Measurements from ENCODE around the gene EFCAB6. TPM values are rescaled to one million over a fixed set of nuclear protein-coding genes. Genes with fewer than 3 reads are reported as not detected.

Gene EFCAB6
- total RNA-seq, 1 donor from 2014 or later = 1.5 TPM

DNA sequence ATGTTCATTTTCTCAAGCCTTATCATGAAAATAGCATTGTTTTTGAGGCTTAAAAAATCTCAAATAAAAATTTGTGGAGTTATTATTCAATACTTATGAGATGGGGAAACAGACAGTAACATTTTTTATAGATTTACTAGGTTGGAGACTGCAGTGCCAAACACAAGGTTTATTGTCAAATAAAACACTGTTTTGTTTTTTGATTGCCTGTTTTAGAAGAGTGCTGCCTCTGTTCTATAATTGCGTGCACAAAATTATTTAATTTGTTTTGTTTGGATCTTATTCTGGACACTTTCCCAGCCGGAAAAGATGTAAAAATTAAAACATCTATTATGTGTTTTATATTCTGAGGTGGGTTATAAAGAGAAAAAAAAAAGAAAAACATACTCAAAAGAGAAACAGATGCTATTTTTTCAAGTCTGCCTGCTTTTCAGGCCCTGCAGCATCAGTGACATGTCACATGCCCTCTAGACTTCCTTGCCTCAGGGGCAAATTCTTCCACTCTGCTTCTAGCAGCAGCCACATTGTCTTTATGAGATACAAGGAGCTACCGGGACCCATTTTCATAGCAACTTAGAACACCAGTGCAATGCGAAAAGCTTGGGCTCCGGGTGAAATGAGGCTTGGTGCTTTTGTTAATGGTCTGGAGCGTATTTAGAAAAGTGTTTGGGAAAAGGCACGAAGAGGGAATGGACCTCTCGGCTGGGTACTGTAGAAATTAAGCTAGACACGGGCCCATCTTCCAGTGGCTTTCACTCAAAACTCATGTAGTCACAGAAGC lies 77.5 kb downstream of the EFCAB6 start:
- no peak for DNase-seq

DNA sequence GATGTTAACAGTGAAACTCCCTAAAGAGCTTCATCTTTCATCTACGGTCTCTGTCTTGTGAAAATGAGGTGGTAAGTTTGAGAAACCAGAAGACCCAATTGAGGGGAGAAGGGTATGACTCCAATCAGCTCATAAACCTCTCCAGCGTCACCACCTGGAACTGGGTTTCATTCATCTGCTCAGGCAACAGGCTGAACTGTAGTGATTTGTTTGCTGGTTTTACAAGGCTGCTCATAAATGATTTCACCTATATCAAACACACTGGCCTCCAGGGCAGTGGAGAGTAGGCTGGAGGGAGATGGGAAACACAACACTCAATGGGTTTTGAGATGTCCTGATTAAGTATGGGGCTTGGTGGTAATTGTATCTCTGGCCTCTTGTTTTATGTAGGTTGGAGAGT lies 79.0 kb downstream of the EFCAB6 start:
- ATAC-seq (no peak), DNase-seq (no peak)

More for the DNA sequence above, 77.5 kb downstream of the EFCAB6 start:
- intact Hi-C loops (cut with micrococcal nuclease) = no loop called here
- ATAC-seq = no peak

DNA sequence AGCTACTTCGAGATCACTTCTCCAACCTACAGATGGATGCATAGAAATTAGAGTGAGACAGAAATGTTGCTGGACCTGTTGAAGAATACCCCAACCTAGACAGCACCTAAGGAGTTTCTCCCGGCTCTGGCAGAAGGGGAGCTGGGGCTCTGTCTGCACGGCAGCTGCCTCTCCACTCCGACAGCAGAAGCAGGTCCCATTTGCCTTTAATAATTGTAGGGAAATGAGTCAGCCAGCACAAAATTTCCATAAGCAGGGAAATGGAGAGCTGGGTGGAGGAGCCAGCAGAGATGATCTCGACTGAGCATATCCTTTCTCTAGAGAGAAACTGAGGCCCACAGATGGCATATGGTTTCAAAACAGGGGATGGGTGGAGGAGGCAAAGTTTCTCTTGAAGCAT lies 80.1 kb downstream of the EFCAB6 start:
- intact Hi-C loops (cut with micrococcal nuclease) = no loop called here
- no peak for ATAC-seq
- no peak for DNase-seq

More for the DNA sequence above, 79.0 kb downstream of the EFCAB6 start:
- intact Hi-C loops (cut with micrococcal nuclease) = no loop called here

DNA sequence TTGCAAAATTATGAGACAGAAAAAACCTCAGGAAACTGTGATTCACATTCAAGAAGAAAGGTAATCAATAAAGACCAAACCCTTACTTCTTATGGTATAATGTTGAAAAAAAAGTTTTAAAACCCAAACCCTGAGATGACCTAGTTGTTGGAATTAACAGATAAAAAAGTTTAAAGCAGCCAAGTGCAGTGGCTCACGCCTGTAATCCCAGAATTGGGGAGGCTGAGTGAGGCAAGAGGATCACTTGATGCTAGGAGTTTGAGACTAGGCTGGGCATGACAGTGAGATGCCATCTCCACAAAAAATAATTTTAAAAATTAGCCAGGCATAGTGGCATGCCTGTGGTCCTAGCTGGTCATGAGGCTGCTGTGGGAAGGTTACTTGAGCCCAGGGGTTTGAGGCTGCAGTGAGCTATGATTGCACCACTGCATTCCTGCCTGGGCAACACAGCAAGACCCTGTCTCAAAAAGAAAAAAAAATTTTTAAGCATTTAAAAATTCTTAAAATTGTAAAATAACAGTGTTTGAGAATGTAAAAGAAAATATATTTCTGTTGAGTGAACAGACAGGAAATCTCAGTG lies 85.1 kb downstream of the EFCAB6 start:
- ATAC-seq (peak; percentile 60), DNase-seq (no peak)
- intact Hi-C loops (cut with micrococcal nuclease) = no loop called here

DNA sequence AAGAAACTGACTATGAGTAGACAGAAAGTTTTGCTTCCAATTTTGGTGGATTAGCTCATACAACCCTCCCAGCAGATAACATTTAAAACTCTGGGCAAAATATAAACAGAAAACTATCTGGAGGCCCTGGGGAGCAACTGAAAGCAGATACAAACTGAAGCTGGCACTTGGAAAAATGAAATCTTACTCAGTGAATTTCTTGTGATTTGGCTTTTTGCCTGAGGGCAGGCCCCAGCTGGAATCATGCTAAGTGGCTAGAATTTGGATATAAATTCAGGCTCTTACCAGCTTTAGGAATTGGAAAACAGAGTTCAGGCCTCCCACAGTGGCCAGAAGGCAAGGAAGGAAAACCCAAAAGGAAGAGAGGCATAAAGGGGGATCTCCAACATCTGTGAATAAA lies 85.8 kb downstream of the EFCAB6 start:
- intact Hi-C loops (cut with micrococcal nuclease) = no loop called here
- ATAC-seq (peak; percentile 85), DNase-seq (no peak)

DNA sequence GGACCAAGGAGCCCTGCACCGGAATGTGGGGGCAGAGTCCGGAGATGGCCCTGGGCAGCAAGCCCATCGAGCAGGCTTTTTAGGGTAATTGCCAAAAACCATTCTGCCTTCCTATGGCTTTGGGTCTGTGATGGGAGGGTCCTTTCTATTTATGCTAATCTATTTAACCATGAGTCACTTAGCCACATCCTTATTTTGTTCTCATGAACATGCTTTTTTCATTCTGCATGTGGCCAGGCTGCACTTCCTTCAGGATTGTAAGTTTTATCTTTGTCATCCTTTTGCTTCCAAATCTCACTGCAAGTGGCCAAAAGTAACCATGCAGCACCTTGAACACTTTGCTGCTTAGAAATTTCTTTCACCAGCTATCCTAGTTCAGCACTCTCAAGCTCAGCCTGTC lies 88.3 kb downstream of the EFCAB6 start:
- intact Hi-C loops (cut with micrococcal nuclease) = no loop called here
- ATAC-seq = no peak
- no peak for DNase-seq

DNA sequence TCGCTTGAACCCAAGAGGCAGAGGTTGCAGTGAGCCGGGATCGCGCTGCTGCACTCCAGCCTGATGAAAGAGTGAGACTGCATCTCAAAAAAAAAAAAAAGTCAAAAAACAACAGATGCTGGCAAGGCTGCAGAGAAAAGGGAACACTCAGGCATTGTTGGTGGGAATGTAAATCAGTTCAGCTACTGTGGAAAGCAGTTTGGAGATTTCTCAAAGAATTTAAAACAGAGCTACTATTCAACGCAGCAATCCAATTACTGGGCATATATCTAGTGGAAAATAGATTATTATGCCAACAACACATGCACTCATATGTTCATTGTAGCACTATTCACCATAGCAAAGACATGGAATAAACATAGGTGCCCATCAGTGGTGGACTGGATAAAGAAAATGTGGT lies 89.7 kb downstream of the EFCAB6 start:
- ATAC-seq (no peak), DNase-seq (no peak)
- intact Hi-C loops (cut with micrococcal nuclease) = no loop called here

DNA sequence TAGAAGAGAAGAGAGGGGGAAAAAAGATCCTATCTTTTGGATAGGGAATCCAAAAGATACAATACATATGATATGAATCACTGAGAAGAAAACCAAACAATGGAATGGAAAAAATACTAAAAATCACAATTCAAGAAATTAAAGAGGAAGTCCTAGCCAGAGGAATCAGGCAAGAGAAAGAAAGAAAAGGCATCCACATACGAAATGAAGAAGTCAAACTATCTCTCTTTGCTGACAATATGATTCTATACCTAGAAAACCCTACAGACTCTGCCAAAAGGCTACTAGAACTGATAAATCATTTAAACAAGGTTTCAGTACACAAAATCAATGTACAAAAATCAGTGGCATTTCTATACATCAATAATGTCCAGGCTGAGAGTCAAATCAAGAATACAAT lies 91.4 kb downstream of the EFCAB6 start:
- intact Hi-C loops (cut with micrococcal nuclease) = no loop called here
- ATAC-seq (no peak), DNase-seq (no peak)

DNA sequence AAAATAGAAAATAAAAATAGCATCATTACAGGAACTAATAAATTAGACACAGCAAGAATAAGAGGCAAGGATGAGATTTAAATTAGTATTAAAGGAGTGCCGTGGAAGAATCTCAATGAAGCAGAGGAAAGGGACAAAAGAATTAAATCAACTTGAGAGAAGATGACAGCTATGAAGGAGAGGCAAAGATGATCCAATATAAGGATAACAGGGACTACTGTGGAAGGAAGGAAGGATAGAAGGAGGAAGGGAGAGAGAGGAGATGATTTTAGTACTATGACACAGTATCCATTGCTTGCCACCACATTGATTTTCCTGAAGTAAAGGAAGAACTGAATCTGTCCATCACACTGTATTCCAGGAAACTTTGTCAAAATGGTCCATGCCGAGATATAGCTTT lies 98.0 kb downstream of the EFCAB6 start:
- intact Hi-C loops (cut with micrococcal nuclease) = loop anchor here (5.0 kb wide), 1 partner anchor 337 kb away; no protein-coding TSS in a partner anchor
- no peak for ATAC-seq
- DNase-seq = no peak

DNA sequence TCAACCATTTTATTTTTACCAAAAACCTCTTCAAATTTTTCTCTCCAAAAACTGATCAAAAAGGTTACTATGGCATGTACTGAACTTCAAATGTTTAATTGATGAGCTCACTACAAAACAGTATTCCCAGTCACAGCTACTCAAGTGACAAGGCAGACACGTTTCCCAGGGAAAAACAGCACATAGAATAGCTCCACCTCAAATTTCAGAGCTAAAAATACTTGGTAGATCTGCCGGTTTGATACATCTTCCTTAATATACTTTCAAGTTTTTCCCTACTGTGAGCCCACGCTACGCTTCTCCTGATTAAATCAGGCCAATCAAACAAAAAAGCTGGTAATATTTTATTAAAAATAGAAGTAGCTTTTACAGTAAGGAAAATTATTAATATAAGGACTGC lies 100.4 kb downstream of the EFCAB6 start:
- no peak for DNase-seq
- intact Hi-C loops (cut with micrococcal nuclease) = loop anchor here (5.0 kb wide), 1 partner anchor 334 kb away; no protein-coding TSS in a partner anchor
- ATAC-seq = no peak

DNA sequence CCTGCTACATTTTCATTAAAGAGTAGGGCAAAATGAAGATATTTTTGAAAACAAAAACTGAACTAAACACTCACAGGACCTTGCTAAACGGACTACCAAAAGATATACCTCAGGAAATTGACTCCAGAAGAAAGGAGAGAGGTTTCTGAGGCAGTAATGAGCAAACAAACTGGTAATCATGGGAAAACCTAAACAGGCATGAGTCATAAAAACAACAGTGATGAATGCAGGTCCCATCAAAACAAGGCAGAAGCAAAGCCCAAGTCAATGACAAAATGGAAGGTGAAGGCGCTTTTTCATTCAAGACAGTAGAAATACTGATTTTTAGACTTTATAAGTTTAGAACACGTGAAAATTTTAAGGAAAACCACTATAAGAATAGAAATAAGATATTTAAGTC lies 104.5 kb downstream of the EFCAB6 start:
- intact Hi-C loops (cut with micrococcal nuclease) = no loop called here
- DNase-seq = no peak

DNA sequence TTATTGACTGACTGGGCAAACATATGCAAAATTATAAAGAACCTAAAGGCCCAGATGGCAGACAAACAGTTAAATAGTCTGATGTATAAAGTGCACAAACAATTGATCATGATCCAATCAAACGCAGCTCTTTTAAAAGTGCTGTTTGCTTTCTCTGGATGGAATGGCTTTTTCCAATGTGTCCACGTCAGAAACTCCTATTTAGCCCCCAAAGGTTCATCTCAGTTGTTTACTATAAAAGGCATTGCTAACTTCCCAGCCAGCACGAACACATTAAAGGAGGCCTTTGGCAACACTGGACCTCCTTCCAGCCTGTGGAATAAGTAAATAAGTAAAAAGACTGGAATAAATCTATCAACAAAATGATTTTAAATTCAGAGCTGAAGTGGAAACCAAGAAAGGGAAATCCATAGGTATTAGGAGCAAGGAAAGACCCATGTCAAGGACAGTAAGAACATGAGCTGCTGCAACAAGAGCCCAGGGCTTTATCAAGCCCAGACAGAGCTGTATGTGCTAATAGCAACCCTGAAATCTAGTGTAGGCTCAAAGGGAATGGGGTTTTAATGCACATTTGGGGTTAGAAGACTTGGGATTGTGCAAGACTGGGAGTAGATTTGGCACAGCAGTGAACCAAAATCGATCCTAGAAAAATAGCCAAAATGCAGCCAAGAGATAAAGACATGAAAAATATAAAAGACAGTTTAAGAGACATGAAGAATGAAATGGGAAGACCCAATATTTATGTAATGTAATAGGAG lies 105.4 kb downstream of the EFCAB6 start:
- DNase-seq = no peak
- no peak for ATAC-seq
- intact Hi-C loops (cut with micrococcal nuclease) = no loop called here

More for the DNA sequence above, 104.5 kb downstream of the EFCAB6 start:
- ATAC-seq = no peak

DNA sequence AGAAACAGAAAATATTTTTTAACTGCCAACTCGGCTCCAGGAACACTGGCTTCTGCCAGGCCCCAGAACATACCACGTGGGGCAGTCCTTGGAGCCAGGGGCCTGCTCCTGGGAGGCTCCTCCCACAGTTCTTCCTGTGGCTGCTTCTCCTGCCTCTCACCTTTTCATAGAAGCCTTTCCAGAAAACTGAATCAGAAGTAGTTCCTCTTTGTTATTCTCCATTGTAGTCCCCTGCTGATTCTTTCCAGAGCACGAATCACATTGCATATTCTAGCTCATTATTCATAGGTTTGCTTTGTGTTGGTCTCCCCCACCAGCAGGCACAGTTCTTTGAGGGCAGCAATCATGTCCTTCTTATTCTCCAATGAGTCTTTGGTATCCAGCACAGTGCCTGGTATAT lies 106.0 kb downstream of the EFCAB6 start:
- ATAC-seq (no peak), DNase-seq (no peak)
- intact Hi-C loops (cut with micrococcal nuclease) = no loop called here

DNA sequence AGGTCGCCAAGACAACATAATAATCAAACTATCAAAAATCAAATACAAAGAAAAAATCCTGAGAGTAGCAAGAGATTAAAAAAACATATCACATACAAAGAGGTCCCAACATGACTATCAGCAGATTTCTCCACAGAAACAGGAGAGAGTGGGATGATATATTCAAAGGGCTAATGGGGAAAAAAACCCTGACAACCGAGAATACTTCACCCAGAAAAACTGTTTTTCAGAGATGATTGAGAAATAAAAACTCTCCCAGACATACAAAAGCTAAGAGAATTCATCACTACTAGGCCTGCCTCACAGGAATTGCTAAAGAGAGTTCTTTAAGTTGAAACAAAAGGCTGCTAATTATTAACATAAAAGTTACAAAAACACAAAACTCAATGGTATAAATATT lies 108.1 kb downstream of the EFCAB6 start:
- ATAC-seq (no peak), DNase-seq (no peak)
- intact Hi-C loops (cut with micrococcal nuclease) = no loop called here

DNA sequence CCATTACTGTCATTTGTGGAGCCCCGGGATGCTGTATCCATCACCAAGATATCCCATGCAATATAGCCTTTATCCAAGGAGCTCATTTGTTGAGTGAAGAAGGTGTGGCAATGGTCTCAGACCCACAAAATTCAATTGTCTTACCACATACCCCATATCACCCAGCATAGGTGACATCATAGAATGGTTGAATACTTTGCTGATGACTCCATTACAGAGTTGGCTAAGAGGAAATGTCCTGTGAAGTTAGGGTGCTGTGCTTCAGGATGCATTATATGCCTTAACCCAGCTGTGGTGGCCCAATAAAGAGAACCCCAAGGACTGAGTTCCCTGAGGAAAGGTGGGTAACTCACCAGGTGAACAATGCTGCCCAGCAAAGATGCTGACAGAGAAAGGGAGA lies 113.7 kb downstream of the EFCAB6 start:
- intact Hi-C loops (cut with micrococcal nuclease) = no loop called here
- DNase-seq = no peak
- ATAC-seq = no peak

DNA sequence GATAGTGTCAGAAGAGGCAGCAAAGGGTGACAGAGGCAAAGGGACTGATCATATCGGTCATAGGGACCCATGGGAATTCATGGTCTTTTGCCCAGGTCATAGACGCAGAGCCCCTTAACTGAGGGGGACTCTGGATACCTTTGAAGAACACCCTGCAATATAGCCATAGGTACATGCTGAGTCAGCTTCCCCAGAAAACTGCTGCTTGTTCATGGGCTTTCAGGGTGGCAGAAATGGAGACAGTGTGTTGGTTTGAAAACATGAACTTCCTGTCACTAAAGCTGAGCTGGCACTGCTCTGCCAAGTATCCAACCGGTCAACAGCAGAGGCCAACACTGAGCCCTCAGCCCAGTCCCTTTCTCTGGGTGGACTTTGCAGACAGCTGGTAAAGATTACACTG lies 114.2 kb downstream of the EFCAB6 start:
- ATAC-seq (no peak), DNase-seq (no peak)
- intact Hi-C loops (cut with micrococcal nuclease) = no loop called here

DNA sequence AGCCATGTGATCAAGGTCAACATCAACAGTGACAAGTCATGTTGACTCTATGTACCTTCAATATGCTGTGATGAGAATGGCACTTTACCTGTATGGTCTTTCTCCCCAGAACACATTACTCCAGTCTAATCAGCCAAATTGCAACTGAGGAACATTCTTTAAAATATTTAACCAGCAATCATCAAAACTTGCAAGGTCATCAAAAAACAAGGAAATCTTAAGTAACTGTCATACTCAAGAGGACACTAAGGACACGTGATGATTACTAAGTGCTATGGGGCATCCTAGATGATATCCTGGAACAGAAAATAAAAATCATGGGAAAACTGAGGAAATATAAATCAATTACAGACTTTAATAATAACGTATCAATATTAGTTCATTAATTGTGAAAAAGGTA lies 118.9 kb downstream of the EFCAB6 start:
- intact Hi-C loops (cut with micrococcal nuclease) = no loop called here
- no peak for ATAC-seq
- no peak for DNase-seq

DNA sequence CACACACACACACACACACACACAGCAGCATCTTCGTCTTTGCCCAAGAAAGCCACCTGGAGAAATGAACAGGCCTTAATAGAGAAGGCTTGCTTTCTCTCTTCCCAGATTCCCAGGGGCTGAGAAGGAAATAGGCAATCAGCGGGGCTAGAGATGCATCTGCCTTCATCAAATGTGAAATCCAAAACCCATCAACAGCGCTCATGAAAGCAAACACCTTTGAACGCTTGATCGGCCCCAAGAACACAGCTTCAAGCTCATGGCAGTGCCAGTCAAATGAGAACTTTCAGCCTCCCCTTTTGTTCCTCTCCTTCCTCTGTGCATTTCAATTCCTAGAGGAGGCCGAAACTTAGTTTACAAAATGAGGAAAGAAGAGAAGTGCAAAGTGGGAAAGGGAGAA lies 122.7 kb downstream of the EFCAB6 start:
- DNase-seq (no peak), ATAC-seq (no peak)
- intact Hi-C loops (cut with micrococcal nuclease) = no loop called here

DNA sequence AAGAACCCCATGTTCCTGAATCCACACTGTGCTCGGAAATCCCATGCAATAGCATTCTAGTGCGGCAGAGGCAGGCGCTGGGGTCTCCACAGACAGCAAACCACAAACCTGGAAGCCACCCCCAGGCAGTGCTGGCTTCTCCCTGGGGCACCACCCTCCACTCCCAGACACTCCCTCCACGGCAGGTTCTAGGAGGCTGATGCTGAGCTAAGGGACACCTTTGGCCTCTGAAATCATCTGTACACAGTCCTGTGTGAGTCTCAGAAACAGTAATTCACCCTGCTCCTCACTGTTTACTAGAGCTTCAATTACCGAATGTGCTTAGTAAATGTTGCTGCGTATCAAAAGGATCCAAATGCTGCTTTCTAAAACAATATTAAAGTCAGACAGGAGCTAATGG lies 129.3 kb downstream of the EFCAB6 start:
- ATAC-seq = no peak
- intact Hi-C loops (cut with micrococcal nuclease) = no loop called here
- no peak for DNase-seq

DNA sequence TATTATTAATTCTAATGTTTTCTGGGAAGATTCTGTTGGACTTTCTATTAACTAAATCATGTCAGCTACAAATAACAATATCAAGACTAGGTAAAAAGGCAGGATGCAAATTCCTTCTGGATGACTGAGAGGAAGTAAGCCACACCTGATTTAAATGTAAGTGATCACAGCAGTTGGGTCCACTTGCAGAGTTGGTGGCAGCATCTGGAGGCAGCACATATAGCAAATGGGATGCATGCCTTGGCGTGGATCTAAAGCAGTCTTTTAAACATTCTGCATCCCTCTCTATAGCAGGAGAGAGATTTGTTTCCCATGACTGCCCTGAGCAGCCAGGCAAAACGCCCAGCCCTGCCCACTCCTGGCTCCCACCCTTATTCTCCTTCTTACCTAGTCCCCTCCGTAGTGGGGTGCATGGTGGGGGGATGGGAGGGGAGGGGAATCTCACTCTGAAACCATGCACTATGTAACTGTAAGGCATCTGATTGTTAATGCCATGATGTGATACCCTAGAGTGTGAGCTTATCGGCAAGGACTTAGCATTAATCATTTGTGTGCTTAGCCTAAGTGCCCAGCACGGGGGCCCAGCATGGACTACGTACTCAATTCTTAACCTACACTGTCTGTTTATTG lies 130.3 kb downstream of the EFCAB6 start:
- no peak for DNase-seq

More for the DNA sequence above, 130.3 kb downstream of the EFCAB6 start:
- no peak for ATAC-seq
- intact Hi-C loops (cut with micrococcal nuclease) = no loop called here

All from left ventricle myocardium superior (tissue), 1 donor.